GM19372 (cell line): ENCODE data around the gene AKAP11.

Experiments
- ATAC-seq: cut with Tn5 transposase; IDR thresholded peaks from one replicate; pipeline ENCODE4 v1.9.1; 2021; ENCODE audit warnings: mild to moderate bottlenecking, low read depth, moderate library complexity; ENCODE audit not compliant: unreplicated experiment

AKAP11 gene

GRCh38 chr13:42271337-42272114, 426 bp upstream of the AKAP11 start:
- ATAC-seq = peak; percentile 81

GRCh38 chr13:42272804-42273175, 838 bp downstream of the AKAP11 start:
- no peak for ATAC-seq

- no peak for ATAC-seq
Measured at GRCh38 chr13:42274386-42275097, 2.6 kb downstream of the AKAP11 start.

- ATAC-seq = no peak
Measured at GRCh38 chr13:42275098-42275471, 3.1 kb downstream of the AKAP11 start.

- ATAC-seq = no peak
Measured at GRCh38 chr13:42275506-42275905, 3.6 kb downstream of the AKAP11 start.

- ATAC-seq = no peak
Measured at GRCh38 chr13:42276683-42277082, 4.7 kb downstream of the AKAP11 start.

- ATAC-seq = no peak
Measured at GRCh38 chr13:42277618-42278276, 5.8 kb downstream of the AKAP11 start.

- no peak for ATAC-seq
Measured at GRCh38 chr13:42279080-42279479, 7.1 kb downstream of the AKAP11 start.

- ATAC-seq = no peak
Measured at GRCh38 chr13:42279986-42280385, 8.0 kb downstream of the AKAP11 start.

- ATAC-seq = no peak
Measured at GRCh38 chr13:42280537-42280936, 8.6 kb downstream of the AKAP11 start.

GRCh38 chr13:42283574-42283973, 11.6 kb downstream of the AKAP11 start:
- ATAC-seq = no peak

GRCh38 chr13:42284068-42284467, 12.1 kb downstream of the AKAP11 start:
- ATAC-seq = no peak

- ATAC-seq = no peak
Measured at GRCh38 chr13:42298392-42298791, 26.4 kb downstream of the AKAP11 start.

- ATAC-seq = no peak
Measured at GRCh38 chr13:42305503-42305902, 33.6 kb downstream of the AKAP11 start.

GRCh38 chr13:42307461-42307860, 35.5 kb downstream of the AKAP11 start:
- ATAC-seq = no peak

GRCh38 chr13:42312817-42313431, 41.0 kb downstream of the AKAP11 start:
- no peak for ATAC-seq

- no peak for ATAC-seq
Measured at GRCh38 chr13:42318570-42318969, 46.6 kb downstream of the AKAP11 start.

GRCh38 chr13:42320375-42320787, 48.4 kb downstream of the AKAP11 start:
- no peak for ATAC-seq

- ATAC-seq = no peak
Measured at GRCh38 chr13:42322806-42323205, 50.9 kb downstream of the AKAP11 start.

GRCh38 chr13:42324704-42325103, 52.8 kb downstream of the AKAP11 start:
- no peak for ATAC-seq

GRCh38 chr13:42327725-42328124, 55.8 kb downstream of the AKAP11 start:
- no peak for ATAC-seq
